ENCODE results near the gene NOTCH1.

NOTCH1 gene

GRCh38 chr9:136527131-136527530 is 18.7 kb downstream of the NOTCH1 start:
- no peak for TF ChIP-seq CTCF (IDR thresholded peaks at IDR 0.05)

GRCh38 chr9:136526625-136527066 is 19.2 kb downstream of the NOTCH1 start:
- TF ChIP-seq CTCF (IDR thresholded peaks at IDR 0.05): no peak

DNA sequence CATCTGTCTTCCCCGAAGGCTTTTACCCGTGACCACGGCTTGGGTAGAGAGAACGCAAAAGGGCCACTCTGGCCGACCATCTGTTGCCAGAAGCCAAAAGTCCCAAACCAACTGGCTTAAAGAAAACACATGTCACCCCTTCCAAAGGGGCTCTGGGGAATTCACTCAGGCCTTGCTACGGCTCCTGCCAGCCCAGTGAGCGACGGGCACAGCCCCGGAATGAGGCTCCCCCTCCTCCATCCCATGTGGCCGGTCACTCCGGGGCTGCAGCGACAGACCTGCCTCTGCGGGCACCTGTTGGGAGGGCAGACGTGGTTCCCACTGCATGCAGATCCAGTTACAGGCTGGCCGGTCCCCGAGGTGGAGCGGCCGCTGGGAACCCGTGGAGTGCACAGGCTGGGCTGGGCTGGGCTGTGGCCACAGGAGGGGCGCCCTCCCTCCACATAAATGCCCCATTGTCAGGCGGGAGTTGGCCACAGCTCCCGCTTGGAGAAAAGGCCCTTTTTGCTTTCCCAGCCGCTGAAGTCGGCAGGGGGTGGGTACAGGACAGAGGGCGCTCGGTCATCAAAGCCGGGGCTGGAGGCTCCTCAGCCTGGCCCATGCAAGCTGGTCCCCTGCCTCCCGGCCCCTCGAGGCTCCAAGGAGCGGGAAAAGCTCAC is 19.9 kb downstream of the NOTCH1 start:
- no peak for TF ChIP-seq CTCF (IDR thresholded peaks at IDR 0.05)

DNA sequence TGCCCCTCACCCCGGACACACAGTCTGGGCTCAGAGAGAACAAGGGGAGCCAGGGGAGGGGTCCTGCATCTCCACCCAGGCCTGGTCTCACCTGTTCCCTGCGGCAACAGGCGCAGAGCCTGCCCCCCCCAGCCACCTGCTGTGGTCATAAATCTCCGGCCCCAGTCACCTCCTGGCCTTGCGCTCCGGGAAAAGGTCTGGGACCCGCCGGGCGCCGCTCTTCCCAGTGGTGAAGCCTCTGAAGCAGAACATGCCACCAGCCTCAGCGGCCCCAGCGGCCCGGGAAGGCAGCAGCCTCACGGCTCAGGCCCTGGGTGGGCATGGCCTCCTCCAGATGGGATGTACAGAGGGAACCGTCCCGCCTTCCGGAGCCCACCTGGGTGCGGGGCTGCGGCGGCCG is 20.6 kb downstream of the NOTCH1 start:
- TF ChIP-seq CTCF (IDR thresholded peaks at IDR 0.05): no peak

GRCh38 chr9:136522314-136523237 is 23.3 kb downstream of the NOTCH1 start:
- no peak for TF ChIP-seq CTCF (IDR thresholded peaks at IDR 0.05)

GRCh38 chr9:136521537-136521936 is 24.3 kb downstream of the NOTCH1 start:
- no peak for TF ChIP-seq CTCF (IDR thresholded peaks at IDR 0.05)

DNA sequence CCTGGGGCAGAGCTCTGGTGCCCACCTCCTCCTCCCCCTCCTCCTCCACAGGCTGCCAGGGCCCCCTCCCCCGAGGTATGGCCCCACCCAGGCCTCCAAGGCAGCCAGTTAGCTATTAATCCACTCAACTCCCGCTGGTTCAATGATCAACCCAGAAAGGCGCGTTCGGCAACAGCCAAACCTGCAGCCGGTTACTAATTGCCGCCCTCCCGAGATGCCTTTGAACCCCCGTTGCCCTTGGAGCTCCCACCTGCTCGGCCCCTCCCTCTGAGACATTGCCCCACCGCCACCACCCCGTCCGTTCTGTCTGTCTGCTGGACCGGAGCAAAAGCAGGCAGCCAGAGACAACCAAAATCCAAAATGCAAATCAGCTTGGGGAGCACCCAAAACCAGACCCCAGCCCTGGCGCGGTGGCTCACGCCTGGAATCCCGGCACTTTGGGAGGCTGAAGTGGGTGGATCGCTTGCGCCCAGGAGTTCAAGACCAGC is 25.8 kb downstream of the NOTCH1 start:
- no peak for TF ChIP-seq CTCF (IDR thresholded peaks at IDR 0.05)
